Neural progenitor cell (in vitro differentiated cells): ENCODE data around the gene UNCX.

Source experiments
- CTCF ChIP-seq: fragments of 200-600 bp; sonication (generic); IDR thresholded peaks from 2 replicates; pipeline ENCODE4 v1.5.1; 2017; ENCODE audit warnings: antibody characterized with exemption, mild to moderate bottlenecking
- EZH2 ChIP-seq: fragments of 200-600 bp; sonication (generic); IDR thresholded peaks from 2 replicates; pipeline ENCODE4 v1.6.1; 2017; ENCODE audit warnings: antibody characterized with exemption, mild to moderate bottlenecking, moderate library complexity

GRCh38 chr7:1189986-1190772 lies 42.5 kb upstream of the UNCX start:
- TF ChIP-seq CTCF (no peak), EZH2 (no peak)
